GM18508 (cell line): ENCODE results near the gene CIB2.

Experiments
- ATAC-seq: cut with Tn5 transposase; IDR thresholded peaks from one replicate; pipeline ENCODE4 v1.9.1; 2021; ENCODE audit warnings: moderate number of reproducible peaks; ENCODE audit not compliant: insufficient read depth, unreplicated experiment

Gene CIB2

DNA sequence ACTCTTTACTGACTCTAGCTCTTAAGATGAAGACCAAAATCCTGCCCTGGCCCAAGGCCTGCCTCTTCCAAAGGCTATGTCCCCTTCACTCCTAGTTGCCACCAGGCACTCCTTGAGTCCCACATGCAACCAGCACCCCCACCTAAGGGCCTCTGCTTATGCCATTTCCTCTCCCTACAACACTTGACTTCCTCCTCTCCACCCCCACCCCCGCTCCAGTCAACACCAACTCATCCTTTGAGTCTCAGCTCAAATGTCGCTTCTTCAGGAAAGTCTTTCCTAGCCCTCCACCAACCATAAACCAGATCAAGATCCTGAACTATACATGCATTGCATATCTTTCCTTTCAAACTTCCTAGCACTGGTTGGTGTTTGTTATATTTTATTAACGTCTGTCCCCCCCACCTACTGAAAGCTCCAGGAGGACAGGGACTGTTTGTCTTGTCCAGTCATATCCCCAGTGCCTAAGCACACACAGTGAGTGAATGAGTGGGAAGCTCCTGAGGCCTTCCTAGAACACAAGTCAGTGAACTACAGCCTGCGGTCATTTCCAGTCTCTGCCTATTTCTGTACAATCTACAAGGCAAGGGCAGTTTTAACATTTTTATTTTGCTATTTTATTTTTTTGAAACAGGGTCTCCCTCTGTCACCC is 61.1 kb downstream of the CIB2 start:
- no peak for ATAC-seq

DNA sequence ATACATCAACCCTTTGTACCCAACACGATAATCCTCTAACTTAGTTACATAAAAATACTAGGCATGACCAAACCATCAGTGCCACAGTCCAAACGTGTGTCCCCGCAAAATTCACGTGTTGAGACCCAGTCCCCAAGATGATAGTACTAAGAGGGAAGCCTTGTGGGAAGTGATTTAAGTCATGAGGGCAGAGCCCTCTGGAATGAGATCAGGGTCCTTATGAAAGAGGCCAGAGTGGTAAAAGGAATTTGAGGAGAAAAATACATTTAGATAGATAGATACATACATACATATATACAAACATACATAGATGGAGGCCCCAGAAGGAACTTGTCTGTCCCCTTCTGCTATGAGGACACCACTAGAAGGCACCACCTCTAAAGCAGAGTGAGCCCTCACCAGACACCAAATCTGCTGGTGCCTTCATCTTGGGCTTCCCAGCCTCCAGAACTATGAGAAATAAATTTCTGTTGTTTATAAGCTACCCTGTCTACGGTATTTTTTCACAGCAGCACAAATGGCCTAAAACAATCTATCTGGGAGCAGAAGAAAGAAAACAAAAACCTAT is 61.7 kb downstream of the CIB2 start:
- no peak for ATAC-seq

DNA sequence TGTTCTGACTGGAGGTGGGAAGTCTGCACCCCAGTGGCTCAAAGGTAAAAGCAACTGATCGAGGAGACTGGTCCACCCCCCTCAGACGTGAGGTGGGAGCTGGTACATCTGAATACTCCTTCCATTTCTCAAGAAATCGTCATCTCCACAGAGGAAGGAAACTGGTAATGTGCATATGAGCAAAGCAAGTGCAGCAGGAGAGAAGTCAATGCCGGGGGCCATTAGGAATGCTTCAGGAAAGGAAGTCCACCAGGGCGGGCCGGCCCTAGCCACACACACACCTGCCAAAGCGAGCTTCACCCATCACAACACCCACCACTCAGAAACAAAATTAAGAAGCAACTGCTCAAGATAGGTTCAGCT is 62.2 kb downstream of the CIB2 start:
- no peak for ATAC-seq

DNA sequence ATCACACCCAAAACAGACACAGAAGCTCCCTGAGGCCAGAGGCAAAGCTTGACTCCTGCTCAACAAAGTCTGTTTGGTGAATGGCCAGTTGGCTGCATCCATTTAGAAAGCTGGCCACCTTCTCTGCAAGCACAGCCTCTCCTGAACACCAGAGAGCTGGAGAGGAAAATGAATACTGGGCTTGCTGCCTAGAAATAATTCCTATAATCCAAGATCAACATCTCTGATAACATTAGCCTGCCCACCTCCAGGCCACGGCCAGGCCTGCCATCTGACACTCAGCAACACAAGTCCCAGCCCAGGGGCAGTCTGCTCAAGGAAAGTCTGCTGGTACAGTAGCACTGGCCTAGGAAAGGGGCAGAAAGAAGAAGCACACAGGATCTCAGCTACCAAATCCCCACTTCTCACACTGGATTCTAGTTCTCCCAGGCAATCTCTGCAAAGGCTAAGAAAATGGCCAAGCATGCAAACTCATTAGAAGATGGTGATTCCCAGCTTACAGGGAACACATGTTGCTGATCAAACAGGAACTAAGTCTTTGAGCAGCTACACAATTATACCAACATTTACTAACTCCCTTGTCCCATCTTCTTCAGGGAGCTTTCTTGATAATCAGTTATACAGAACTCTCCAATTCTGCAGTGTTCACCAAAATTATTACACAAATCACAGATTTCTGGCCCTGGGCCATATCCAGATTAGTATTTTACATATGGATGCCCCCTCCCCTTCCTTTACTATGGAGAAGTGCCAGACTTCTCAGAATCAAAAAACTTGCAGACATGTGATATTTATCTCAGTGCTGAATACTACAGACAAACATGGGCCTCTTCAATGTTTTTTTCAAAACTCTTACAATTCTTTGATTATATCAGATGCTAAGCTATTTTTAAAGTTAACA is 63.7 kb downstream of the CIB2 start:
- no peak for ATAC-seq

DNA sequence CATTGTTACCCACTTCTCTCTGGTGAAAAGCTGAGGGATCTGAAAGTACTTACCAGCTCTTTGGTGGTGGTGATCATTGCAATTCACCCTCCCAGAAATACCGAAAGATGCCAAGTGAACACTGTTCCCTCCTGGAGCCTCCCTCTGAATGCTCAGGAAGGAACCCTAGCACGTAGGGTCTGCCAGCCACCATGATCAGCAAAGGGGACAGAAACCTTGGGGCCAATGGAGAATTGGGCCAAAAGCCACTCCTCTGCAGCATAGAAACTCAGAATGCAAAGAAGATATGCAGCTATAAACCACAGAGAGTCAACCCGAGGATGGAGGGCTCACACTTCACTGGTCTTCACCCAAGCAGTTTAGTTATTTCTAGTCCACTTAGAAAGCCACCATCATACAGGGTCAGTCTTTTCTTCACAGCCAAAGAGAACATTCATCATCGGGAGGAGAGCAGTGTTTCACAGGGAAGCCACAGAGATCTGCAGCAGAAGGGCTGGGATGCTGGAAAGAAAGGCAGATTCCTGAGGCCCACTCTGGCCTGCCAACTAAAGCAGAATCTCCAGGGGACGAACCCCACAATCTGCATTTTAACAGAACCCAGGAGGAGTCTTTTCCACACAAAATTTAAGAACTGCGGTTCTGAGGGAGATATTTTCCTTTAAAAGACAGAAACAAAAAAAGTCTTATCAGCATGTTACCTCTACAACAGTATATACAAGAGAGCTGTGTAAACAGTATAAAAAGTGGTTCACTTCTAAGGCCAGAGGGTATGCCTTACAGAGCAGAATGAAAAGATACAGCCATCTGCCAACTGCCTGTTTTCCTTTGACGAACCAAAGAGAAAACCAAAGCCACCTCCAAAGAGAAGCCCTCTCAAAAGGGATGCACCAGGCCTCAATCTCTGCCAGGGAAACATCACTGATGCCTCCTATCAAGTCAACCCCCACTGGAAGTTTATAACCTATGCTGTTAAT is 65.0 kb downstream of the CIB2 start:
- ATAC-seq: no peak

DNA sequence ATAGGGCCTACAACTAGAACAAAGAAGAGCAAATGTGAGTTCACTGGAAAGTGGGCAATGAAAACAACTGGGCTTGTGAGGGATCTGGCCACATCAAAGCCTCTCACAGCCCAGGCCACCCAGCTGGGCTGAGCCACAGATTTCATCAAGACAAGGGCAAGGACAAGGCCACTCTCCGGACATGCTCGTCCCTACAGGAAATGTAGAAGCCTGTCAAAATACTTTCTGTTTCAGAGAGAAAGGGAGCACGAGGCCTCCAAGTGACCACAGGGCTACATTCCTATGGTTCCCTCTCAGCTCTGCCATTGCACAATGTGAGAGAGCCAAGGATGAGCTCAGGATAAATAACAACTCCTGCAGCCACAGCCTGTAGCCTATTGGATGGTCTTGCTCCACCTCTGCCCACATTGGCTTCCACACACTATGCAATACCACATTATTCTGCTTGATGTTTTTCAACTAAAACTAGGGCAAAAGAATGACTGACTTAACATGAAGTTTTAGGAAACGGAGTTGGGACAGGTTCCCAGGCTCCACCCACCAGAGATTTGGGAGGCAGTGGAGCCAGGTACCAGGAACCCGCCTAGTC is 65.9 kb downstream of the CIB2 start:
- ATAC-seq: no peak

DNA sequence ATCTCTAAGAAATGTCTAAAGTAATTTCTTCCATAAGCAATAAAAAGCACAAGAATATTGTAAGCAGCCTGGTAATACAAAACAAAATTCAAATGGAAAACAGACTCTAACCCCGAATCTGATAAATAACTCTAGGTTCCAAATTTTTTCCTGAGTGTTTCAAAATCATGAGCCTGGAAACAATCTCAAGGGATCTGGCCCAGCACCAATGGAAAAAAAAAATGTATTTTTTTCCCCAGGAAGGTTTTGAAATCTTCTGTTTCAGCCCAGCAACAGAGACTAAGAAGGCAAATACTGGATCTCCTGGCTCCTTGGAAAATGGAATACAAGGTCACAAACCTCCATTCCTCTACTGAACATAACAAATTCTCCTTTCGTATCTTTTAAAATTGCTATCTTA is 66.7 kb downstream of the CIB2 start:
- ATAC-seq: no peak

DNA sequence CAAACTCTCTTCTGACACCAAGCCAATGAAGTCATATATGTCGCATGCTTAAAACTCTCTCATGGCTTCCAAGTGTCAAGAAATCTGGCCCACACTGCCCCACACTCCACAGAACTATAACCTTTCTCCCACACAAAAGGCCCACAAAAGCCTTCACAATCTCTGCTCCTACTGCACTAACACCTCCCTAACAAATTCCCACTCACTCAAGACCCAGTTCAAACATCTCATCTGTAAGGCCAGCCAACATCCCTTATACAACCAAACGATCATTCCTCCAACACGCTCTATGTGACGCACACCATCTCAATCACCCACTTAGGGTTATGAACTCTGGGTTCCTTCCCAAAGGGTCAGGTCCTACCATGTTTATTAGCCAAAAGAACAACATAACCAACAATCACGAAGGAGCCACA is 67.3 kb downstream of the CIB2 start:
- no peak for ATAC-seq

DNA sequence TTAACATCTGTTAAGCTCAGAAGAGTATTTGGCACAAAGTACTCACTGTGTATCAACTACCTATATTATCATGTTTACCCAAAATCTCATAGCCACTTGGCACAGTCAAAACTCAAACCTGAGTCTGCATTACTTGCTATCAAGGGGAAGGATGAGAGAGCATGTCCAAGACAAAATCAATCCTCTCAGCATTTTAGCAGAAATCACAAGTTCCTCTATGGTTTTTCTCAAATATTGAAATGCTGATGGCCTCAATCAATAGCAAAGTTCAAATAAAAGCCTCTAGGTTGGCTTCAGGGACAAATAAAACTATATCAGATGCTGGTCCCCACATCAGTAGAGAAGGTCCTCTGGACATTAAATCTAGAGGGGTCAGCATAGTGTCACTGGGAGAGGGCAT is 68.0 kb downstream of the CIB2 start:
- ATAC-seq: no peak

DNA sequence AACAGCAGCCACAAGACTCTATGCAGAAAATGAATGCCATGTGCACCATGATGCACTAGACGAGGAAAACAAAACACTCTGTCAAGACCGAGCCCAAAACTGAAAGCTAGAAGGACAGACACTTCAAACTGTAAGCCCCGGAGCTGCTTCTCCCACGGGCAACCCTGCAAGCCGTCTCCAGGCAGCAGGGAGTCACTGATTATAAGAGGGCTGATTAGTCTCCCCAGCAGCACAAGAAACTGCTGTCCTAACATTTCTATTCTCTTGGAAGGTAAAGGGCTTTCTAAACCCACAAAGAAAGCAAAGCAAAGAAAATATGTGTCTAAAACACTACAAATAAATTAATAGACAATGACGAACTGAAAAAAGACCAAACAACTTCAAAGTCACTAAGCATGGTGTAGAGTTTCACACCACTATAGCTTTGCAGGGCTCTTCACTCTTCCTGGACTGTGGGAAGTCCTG is 69.2 kb downstream of the CIB2 start:
- no peak for ATAC-seq

DNA sequence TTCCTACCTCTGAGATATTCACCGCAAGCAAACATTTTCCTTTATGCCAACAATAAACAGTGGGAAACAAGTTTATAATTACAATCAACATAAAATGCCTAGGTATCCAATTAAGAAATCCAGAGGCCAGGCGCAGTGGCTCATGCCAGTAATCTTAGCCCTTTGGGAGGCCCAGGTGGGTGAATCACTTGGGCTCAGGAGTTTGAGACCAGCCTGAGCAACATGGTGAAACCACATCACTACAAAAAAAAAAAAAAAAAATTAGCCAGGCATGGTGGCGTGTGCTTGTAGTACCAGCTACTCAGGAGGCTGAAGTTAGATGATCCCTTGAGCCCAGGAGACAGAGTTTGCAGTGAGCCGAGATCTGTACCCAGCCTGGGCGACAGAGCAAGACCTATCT is 71.0 kb downstream of the CIB2 start:
- ATAC-seq: no peak

DNA sequence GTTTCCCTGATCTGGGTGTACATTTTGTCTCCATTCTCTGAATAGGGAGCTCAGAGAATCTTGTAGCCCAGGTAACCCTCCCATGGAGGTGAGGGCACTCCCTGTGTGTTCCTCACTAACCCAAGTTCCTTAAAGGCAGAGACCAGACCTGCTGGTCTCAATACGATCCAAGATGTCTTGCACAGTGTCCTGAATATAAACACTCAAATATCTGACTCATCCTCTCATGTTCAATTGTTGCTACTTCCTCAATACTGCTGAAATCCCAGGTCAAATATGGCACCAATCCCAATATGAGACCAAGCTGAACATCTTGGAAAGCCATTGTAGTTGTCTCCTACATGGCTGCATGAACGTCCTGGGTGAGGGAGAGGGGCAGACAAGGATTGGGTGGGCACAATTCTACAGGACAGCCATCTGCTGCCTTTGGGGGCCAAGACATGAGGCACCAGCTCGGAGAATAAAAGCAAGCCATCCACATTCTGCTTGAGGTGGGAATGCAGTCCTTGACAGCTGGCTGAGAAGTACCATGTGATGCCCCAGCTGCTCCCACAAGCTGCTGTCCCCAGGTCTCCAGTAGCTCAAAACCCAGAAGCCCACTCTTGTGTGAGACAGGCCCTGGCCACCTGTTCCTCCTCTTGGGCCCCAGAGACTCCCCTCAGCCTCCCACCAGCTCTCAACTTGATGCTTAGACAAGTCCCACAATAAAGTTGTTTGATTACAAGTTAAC is 72.0 kb downstream of the CIB2 start:
- no peak for ATAC-seq

DNA sequence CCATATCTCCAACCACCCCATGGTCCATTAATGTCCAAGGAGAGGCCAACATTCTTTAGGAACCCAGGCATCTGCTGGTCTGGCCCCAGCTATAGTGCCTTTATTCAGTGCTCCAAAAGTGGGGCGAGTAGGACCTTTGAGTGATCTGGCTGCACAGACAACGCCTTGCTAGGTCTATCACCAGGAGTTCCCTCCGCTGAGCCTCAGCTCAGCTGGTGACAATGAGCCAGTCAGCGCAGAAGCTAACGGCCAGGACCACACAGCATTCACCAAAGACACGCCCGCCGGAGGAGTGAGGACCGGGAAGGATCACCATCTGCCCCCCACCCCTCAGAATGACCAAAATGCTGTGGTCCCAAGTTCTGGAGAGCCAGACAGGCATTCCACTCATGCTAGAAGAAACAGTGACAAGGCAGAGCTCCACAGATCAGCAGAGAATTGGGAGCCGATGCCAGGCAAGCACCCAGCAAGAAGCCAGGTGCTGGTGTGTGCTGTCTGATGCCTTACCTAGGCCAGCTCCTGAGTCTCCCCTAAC is 72.8 kb downstream of the CIB2 start:
- ATAC-seq: no peak

DNA sequence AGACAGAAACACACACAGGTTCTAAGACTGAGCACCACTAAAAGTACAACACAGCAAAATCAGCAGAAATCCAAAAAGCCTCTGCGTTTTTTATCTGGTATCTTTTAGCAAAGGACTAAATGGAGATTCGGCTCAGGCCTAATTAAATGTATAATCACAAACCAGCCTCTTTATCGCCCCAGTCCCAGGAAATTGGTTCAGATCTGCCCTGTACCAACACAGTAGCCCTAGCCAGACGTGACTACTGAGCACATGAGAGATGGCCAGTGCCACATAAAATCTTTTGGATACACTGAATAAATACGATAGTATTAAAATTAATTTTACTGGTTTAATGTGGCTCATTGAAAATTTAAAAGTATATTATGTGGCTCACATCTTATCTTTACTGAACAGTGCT is 73.4 kb downstream of the CIB2 start:
- no peak for ATAC-seq

DNA sequence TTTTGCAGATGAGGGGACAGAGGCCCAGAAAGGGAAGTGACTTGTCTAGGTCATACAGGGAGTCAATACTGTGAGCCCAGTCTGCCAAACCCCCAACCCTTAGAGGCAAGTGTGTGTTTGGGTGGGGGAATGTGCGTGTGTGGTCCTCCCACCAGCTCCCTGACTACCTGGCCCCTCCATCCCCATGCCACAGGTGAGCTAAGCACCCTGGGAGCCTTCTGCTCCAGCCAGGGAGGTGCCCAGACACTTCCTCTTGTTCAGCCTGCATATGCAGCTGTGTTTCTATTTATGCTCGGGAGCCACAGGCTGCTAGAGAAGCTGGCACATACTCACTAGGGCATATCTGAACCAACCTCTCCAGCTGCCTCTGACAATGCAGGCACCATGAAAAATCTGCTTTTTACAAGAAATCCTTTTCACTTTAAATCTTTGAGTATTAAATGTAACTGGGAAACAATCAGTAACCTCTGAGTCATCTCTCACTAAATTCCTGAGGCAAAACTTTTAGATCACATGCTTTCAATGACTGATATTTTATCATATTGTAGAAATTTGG is 74.5 kb downstream of the CIB2 start:
- no peak for ATAC-seq

DNA sequence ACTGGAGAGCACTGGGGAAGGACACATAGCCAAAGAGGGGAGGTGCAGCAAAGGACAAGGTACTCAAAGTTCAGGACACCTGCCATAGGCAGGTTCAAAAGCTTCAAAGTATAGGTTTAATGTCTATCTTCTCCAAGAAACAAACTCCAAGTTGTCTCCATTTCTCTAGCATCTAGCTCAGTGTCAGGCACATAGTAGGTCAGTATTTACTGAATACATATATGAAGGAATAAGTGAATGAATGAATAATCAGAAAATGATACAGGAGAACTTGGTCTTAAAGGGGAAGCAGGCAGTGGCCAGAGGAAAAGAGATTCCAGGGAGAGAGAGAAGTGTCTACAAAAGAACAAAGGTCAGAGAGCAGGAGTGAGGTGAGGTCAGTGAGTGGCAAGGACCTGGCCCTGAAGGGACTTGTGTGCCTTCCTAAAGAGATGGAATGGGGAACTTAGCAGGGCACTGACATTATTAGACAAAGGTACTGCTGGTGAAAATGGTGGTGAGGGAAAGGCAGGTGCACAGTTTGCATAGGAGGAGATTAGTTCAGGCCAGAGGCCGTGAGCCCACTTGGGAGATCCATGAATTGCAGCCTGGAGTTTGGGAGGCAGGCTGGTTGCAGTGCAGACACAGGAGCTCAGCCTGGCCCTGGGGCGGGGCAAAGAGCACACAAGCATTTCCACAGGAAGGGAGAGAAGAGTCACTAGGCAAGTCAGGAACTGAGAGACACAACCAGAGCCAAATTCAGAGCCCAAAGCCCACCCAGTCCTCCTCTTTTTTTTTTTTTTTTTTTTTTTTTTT is 75.1 kb downstream of the CIB2 start:
- ATAC-seq: no peak

DNA sequence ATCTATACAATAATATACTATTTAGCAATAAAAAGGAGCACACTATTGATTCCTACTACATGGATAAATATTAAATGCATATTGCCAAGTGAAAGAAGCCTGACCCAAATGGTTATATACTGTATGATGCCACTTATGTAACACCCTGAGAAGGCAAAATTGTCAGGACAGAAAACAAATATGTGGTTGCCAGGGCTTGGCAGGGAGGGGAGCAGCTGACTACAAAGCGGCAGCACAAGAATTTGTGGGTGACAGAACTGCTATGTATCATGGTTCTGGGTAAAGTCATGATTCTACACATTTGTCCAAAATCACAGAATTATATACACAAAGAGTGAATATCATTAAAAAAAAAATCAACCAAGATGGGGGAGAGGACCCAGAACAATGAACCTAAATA is 76.3 kb downstream of the CIB2 start:
- ATAC-seq: no peak
